ENCODE measurements around the gene LAMA4.

LAMA4 gene

GRCh38 chr6:112252571-112253497 is 1.5 kb downstream of the LAMA4 start:
- Histone ChIP-seq H3K27ac (ENCODE audit: low read depth, low read length) (no peak overlapping the region), H3K18ac (ENCODE audit: low read length) (no peak overlapping the region), H3K79me1 (ENCODE audit: low read length) (no peaks in the 10 kb centered on the region), H3K27me3 (ENCODE audit: insufficient read depth, low read length) (peaks cover 12% of the 10 kb centered on the region), H4K8ac (ENCODE audit: low read depth, low read length) (no peak overlapping the region), H3K4me1 (ENCODE audit: control insufficient read depth in 1 of 2, insufficient read depth in 2 of 2, low read length in 2 of 2) (peaks cover 3 to 10% of the 10 kb centered on the region in 2 experiments), H3K14ac (ENCODE audit: low read length) (no peak overlapping the region), H4K12ac (ENCODE audit: low read depth, low read length) (no peak overlapping the region), H3K4me2 (ENCODE audit: low read length) (no peak overlapping the region), H3K9me3 (ENCODE audit: insufficient read depth, low read depth, low read length) (no peaks in the 10 kb centered on the region), H4K91ac (ENCODE audit: low read depth, low read length) (no peak overlapping the region), H2BK5ac (ENCODE audit: low read depth, low read length, poor library complexity) (no peak overlapping the region), H3K4ac (ENCODE audit: low read depth, low read length) (no peak overlapping the region), H3K36me3 (ENCODE audit: control insufficient read depth in 1 of 2, insufficient read depth in 2 of 2, low read length in 2 of 2) (no peaks in the 10 kb centered on the region), H3K9ac (ENCODE audit: low read length) (no peak overlapping the region), H2BK12ac (ENCODE audit: low read length) (no peak overlapping the region), H2AK5ac (ENCODE audit: low read length) (no peak overlapping the region), H3K4me3 (ENCODE audit: low read depth, low read length) (no peak overlapping the region), H2AFZ (ENCODE audit: insufficient read depth, low read length, poor library complexity) (no peak overlapping the region), H3K23ac (ENCODE audit: low read length) (no peak overlapping the region), H3K79me2 (ENCODE audit: control insufficient read depth, insufficient read depth, low read length, poor library complexity) (no peaks in the 10 kb centered on the region), H2BK120ac (ENCODE audit: insufficient read depth, low read length, poor library complexity) (no peak overlapping the region)
- DNase-seq: no peak
- no CpG with 5 or more reads among the region's 2 CpGs for WGBS (ENCODE audit: extremely low coverage, insufficient coverage, insufficient read length)

- H3K79me2 ChIP-seq (ENCODE audit: control insufficient read depth, insufficient read depth, low read length, poor library complexity): no peaks in the 10 kb centered on the region
- no peak overlapping the region for H3K4ac ChIP-seq (ENCODE audit: low read depth, low read length)
- no peak overlapping the region for H3K14ac ChIP-seq (ENCODE audit: low read length)
- H2AK5ac ChIP-seq (ENCODE audit: low read length): no peak overlapping the region
- H2BK120ac ChIP-seq (ENCODE audit: insufficient read depth, low read length, poor library complexity): no peak overlapping the region
- no peak overlapping the region for H2BK5ac ChIP-seq (ENCODE audit: low read depth, low read length, poor library complexity)
- no peak overlapping the region for H4K8ac ChIP-seq (ENCODE audit: low read depth, low read length)
- DNase-seq: no peak
- H4K12ac ChIP-seq (ENCODE audit: low read depth, low read length): no peak overlapping the region
- no CpG with 5 or more reads among the region's 6 CpGs for WGBS (ENCODE audit: extremely low coverage, insufficient coverage, insufficient read length)
- no peak overlapping the region for H3K23ac ChIP-seq (ENCODE audit: low read length)
- H4K91ac ChIP-seq (ENCODE audit: low read depth, low read length): no peak overlapping the region
- H2BK12ac ChIP-seq (ENCODE audit: low read length): no peak overlapping the region
- peaks cover 12% of the 10 kb centered on the region for H3K27me3 ChIP-seq (ENCODE audit: insufficient read depth, low read length)
- no peaks in the 10 kb centered on the region for H3K79me1 ChIP-seq (ENCODE audit: low read length)
- H3K4me1 ChIP-seq (ENCODE audit: control insufficient read depth in 1 of 2, insufficient read depth in 2 of 2, low read length in 2 of 2): peaks cover 3 to 10% of the 10 kb centered on the region in 2 experiments
- no peak overlapping the region for H3K4me2 ChIP-seq (ENCODE audit: low read length)
- H3K18ac ChIP-seq (ENCODE audit: low read length): no peak overlapping the region
- H3K27ac ChIP-seq (ENCODE audit: low read depth, low read length): no peak overlapping the region
- no peaks in the 10 kb centered on the region for H3K36me3 ChIP-seq (ENCODE audit: control insufficient read depth in 1 of 2, insufficient read depth in 2 of 2, low read length in 2 of 2)
- no peak overlapping the region for H3K9ac ChIP-seq (ENCODE audit: low read length)
- no peak overlapping the region for H2AFZ ChIP-seq (ENCODE audit: insufficient read depth, low read length, poor library complexity)
- H3K4me3 ChIP-seq (ENCODE audit: low read depth, low read length): no peak overlapping the region
- H3K9me3 ChIP-seq (ENCODE audit: insufficient read depth, low read depth, low read length): no peaks in the 10 kb centered on the region
These were observed 3.0 kb downstream of the LAMA4 start for GRCh38 chr6:112251171-112251875.

GRCh38 chr6:112249489-112249888 is 4.9 kb downstream of the LAMA4 start:
- no peak overlapping the region for H3K18ac ChIP-seq (ENCODE audit: low read length)
- H3K14ac ChIP-seq (ENCODE audit: low read length): no peak overlapping the region
- H4K8ac ChIP-seq (ENCODE audit: low read depth, low read length): no peak overlapping the region
- no peak overlapping the region for H3K23ac ChIP-seq (ENCODE audit: low read length)
- H3K9ac ChIP-seq (ENCODE audit: low read length): no peak overlapping the region
- H2AFZ ChIP-seq (ENCODE audit: insufficient read depth, low read length, poor library complexity): no peak overlapping the region
- no peak overlapping the region for H2BK12ac ChIP-seq (ENCODE audit: low read length)
- no peak for DNase-seq
- no peak overlapping the region for H3K4me2 ChIP-seq (ENCODE audit: low read length)
- H2BK5ac ChIP-seq (ENCODE audit: low read depth, low read length, poor library complexity): no peak overlapping the region
- peaks cover 3 to 9% of the 10 kb centered on the region in 2 experiments for H3K4me1 ChIP-seq (ENCODE audit: control insufficient read depth in 1 of 2, insufficient read depth in 2 of 2, low read length in 2 of 2)
- no CpG with 5 or more reads among the region's 4 CpGs for WGBS (ENCODE audit: extremely low coverage, insufficient coverage, insufficient read length)
- H3K27ac ChIP-seq (ENCODE audit: low read depth, low read length): no peak overlapping the region
- H2BK120ac ChIP-seq (ENCODE audit: insufficient read depth, low read length, poor library complexity): no peak overlapping the region
- no peaks in the 10 kb centered on the region for H3K79me1 ChIP-seq (ENCODE audit: low read length)
- no peak overlapping the region for H3K4me3 ChIP-seq (ENCODE audit: low read depth, low read length)
- no peak overlapping the region for H4K12ac ChIP-seq (ENCODE audit: low read depth, low read length)
- no peaks in the 10 kb centered on the region for H3K36me3 ChIP-seq (ENCODE audit: control insufficient read depth in 1 of 2, insufficient read depth in 2 of 2, low read length in 2 of 2)
- H3K27me3 ChIP-seq (ENCODE audit: insufficient read depth, low read length): peaks cover 12% of the 10 kb centered on the region
- no peak overlapping the region for H4K91ac ChIP-seq (ENCODE audit: low read depth, low read length)
- H2AK5ac ChIP-seq (ENCODE audit: low read length): no peak overlapping the region
- no peaks in the 10 kb centered on the region for H3K79me2 ChIP-seq (ENCODE audit: control insufficient read depth, insufficient read depth, low read length, poor library complexity)
- no peak overlapping the region for H3K4ac ChIP-seq (ENCODE audit: low read depth, low read length)
- H3K9me3 ChIP-seq (ENCODE audit: insufficient read depth, low read depth, low read length): no peaks in the 10 kb centered on the region

- Histone ChIP-seq H2AK5ac (ENCODE audit: low read length) (no peak overlapping the region), H3K36me3 (ENCODE audit: control insufficient read depth in 1 of 2, insufficient read depth in 2 of 2, low read length in 2 of 2) (no peaks in the 10 kb centered on the region), H2AFZ (ENCODE audit: insufficient read depth, low read length, poor library complexity) (no peak overlapping the region), H3K14ac (ENCODE audit: low read length) (no peak overlapping the region), H3K4me1 (ENCODE audit: control insufficient read depth in 1 of 2, insufficient read depth in 2 of 2, low read length in 2 of 2) (peaks cover 0 to 3% of the 10 kb centered on the region in 2 experiments), H2BK120ac (ENCODE audit: insufficient read depth, low read length, poor library complexity) (no peak overlapping the region), H3K4me3 (ENCODE audit: low read depth, low read length) (no peak overlapping the region), H3K4ac (ENCODE audit: low read depth, low read length) (no peak overlapping the region), H3K79me2 (ENCODE audit: control insufficient read depth, insufficient read depth, low read length, poor library complexity) (no peaks in the 10 kb centered on the region), H4K12ac (ENCODE audit: low read depth, low read length) (no peak overlapping the region), H2BK5ac (ENCODE audit: low read depth, low read length, poor library complexity) (no peak overlapping the region), H3K4me2 (ENCODE audit: low read length) (no peak overlapping the region), H4K91ac (ENCODE audit: low read depth, low read length) (no peak overlapping the region), H3K27me3 (ENCODE audit: insufficient read depth, low read length) (no peaks in the 10 kb centered on the region), H2BK12ac (ENCODE audit: low read length) (no peak overlapping the region), H3K79me1 (ENCODE audit: low read length) (no peaks in the 10 kb centered on the region), H3K23ac (ENCODE audit: low read length) (no peak overlapping the region), H3K9me3 (ENCODE audit: insufficient read depth, low read depth, low read length) (no peaks in the 10 kb centered on the region), H3K18ac (ENCODE audit: low read length) (no peak overlapping the region), H3K27ac (ENCODE audit: low read depth, low read length) (no peak overlapping the region), H3K9ac (ENCODE audit: low read length) (no peak overlapping the region), H4K8ac (ENCODE audit: low read depth, low read length) (no peak overlapping the region)
- no CpG with 5 or more reads among the region's 5 CpGs for WGBS (ENCODE audit: extremely low coverage, insufficient coverage, insufficient read length)
- no peak for DNase-seq
These were observed 7.1 kb downstream of the LAMA4 start for GRCh38 chr6:112247275-112247674.
